ENCODE results near the gene SHISAL1. TPM values are rescaled to one million over a fixed set of nuclear protein-coding genes. Genes with fewer than 3 reads are reported as not detected.

The SHISAL1 gene
- total and polyA plus RNA-seq, 10 of the 15 experiments (the other 5 are each of a cell fraction or from before 2014, with no cell fraction given), result not detected

DNA sequence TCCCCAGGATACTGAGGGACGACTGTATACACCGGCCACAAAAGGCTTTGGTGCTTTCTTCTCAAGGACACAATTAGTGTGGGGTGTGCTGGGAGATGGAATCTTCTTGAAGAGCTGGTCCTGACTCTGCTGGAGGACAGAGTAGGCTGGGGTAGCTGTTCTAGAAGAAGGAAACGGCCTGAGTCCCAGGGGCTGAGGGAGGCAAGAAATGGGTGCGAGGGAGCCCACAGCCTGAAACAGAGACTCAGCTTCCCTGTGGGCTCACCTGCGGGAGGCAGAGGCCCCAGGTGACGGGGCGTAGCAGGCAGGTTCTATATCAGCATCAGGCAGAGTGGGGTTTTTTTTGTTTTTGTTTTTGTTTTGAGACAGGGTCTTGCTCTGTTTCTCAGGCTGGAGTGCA lies 95.4 kb downstream of the SHISAL1 start:
- FAIRE-seq, result no peak
- intact Hi-C loops (cut with micrococcal nuclease; ENCODE audit: unreplicated experiment), result no loop called here

DNA sequence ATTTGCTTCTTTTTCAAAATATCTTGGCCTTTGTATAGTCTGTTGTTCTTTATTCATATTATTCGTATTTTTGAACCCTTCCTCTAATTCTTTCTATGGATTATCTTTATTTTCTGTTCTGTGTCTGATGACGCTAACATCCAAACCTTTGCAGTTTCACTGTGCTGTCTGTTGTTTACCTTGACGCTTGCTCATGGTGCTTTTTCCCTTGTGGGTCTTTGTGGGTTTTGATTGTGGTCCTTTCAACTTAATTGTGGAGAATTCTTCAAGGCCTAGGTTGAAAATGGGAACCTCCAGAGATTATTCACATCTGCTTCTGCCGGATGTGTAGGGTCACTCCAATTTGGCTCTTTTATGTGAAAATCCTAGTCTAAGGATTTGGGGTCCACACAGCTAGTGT lies 97.5 kb downstream of the SHISAL1 start:
- ChIA-PET POLR2A (no interaction called here), RAD21 (ENCODE audit: unreplicated experiment) (no interaction called here), CTCF (no interaction called here), SMC1A (ENCODE audit: uncharacterized antibody, unreplicated experiment) (no interaction called here)
- BruUV-seq (replicated peaks), result no TSS peak
- Histone ChIP-seq H3K9ac (ENCODE audit: control insufficient read depth, insufficient read depth, low read length) (no peak overlapping the region), H3K27me3 (replicated peaks in 1 of 2; ENCODE audit: control insufficient read depth in 2 of 2, insufficient read depth in 2 of 2, low read length in 1 of 2) (no peaks in the 10 kb centered on the region; a peak in 1 of 4 replicates), H3K4me1 (ENCODE audit: control insufficient read depth, insufficient read depth, low read length) (no peaks in the 10 kb centered on the region), H3K9me3 (replicated peaks; ENCODE audit: control insufficient read depth, insufficient read depth, low read length) (no peaks in the 10 kb centered on the region), H3K4me3 (no peak overlapping the region), H3K27ac (ENCODE audit: control insufficient read depth, insufficient read depth) (no peak overlapping the region), H3K4me2 (ENCODE audit: control insufficient read depth, insufficient read depth) (no peak overlapping the region), H4K20me1 (ENCODE audit: control insufficient read depth, insufficient read depth) (no peaks in the 10 kb centered on the region), H2AFZ (ENCODE audit: control insufficient read depth, low read depth, low read length) (no peak overlapping the region), H3K79me2 (ENCODE audit: control insufficient read depth, insufficient read depth, low read length) (no peaks in the 10 kb centered on the region), H3K36me3 (ENCODE audit: control insufficient read depth in 2 of 2, insufficient read depth in 2 of 2, low read length in 1 of 2) (no peaks in the 10 kb centered on the region)
- ATAC-seq (no peak), DNase-seq (ENCODE audit: low read depth, low spot score) (no peak), FAIRE-seq (no peak)
- intact Hi-C loops (cut with micrococcal nuclease; ENCODE audit: unreplicated experiment) (no loop called here), in situ Hi-C loops (cut with MboI) (no loop called here)
- WGBS (ENCODE audit: insufficient coverage, insufficient replicate concordance, low lambda C conversion rate, missing lambda C conversion rate), result 47% methylated on average over 4 of the region's 4 CpGs
- no peak for TF ChIP-seq NR2F1 (conservative IDR thresholded peaks at IDR 0.05)
- TF ChIP-seq, protein P1, sequence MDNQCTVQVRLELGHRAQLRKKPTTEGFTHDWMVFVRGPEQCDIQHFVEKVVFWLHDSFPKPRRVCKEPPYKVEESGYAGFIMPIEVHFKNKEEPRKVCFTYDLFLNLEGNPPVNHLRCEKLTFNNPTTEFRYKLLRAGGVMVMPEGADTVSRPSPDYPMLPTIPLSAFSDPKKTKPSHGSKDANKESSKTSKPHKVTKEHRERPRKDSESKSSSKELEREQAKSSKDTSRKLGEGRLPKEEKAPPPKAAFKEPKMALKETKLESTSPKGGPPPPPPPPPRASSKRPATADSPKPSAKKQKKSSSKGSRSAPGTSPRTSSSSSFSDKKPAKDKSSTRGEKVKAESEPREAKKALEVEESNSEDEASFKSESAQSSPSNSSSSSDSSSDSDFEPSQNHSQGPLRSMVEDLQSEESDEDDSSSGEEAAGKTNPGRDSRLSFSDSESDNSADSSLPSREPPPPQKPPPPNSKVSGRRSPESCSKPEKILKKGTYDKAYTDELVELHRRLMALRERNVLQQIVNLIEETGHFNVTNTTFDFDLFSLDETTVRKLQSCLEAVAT (IDR thresholded peaks at IDR 0.05), result no peak
- no peak for TF ChIP-seq ZNF622 (IDR thresholded peaks at IDR 0.05)
- TF ChIP-seq BHLHE40 (IDR thresholded peaks at IDR 0.05; ENCODE audit: borderline replicate concordance in 1 of 2, low read depth in 2 of 2, low read length in 1 of 2), result no peak
- no peak for TF ChIP-seq EP300 (IDR thresholded peaks at IDR 0.05; ENCODE audit: borderline replicate concordance in 1 of 2, control insufficient read depth in 1 of 2, low read depth in 2 of 2, low read length in 2 of 2)
- no peak for TF ChIP-seq MTA3 (IDR thresholded peaks at IDR 0.05; ENCODE audit: borderline replicate concordance, low read length)
- TF ChIP-seq, protein P2, sequence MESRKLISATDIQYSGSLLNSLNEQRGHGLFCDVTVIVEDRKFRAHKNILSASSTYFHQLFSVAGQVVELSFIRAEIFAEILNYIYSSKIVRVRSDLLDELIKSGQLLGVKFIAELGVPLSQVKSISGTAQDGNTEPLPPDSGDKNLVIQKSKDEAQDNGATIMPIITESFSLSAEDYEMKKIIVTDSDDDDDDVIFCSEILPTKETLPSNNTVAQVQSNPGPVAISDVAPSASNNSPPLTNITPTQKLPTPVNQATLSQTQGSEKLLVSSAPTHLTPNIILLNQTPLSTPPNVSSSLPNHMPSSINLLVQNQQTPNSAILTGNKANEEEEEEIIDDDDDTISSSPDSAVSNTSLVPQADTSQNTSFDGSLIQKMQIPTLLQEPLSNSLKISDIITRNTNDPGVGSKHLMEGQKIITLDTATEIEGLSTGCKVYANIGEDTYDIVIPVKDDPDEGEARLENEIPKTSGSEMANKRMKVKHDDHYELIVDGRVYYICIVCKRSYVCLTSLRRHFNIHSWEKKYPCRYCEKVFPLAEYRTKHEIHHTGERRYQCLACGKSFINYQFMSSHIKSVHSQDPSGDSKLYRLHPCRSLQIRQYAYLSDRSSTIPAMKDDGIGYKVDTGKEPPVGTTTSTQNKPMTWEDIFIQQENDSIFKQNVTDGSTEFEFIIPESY (IDR thresholded peaks at IDR 0.05), result no peak
- TF ChIP-seq NFIC (IDR thresholded peaks at IDR 0.05; ENCODE audit: low read depth, low read length), result no peak

More for the DNA sequence above, 95.4 kb downstream of the SHISAL1 start:
- ChIA-PET CTCF (no interaction called here), SMC1A (ENCODE audit: uncharacterized antibody, unreplicated experiment) (no interaction called here), RAD21 (ENCODE audit: unreplicated experiment) (no interaction called here), POLR2A (no interaction called here)
- no peaks in the 10 kb centered on the region; a peak in 1 of 4 replicates for H3K27me3 ChIP-seq (replicated peaks in 1 of 2; ENCODE audit: control insufficient read depth in 2 of 2, insufficient read depth in 2 of 2, low read length in 1 of 2)
- H2AFZ ChIP-seq (ENCODE audit: control insufficient read depth, low read depth, low read length), result no peak overlapping the region
- no peak for DNase-seq (ENCODE audit: low read depth, low spot score)
- no peaks in the 10 kb centered on the region for H4K20me1 ChIP-seq (ENCODE audit: control insufficient read depth, insufficient read depth)
- in situ Hi-C loops (cut with MboI), result no loop called here
- BruUV-seq (replicated peaks), result no TSS peak
- H3K4me2 ChIP-seq (ENCODE audit: control insufficient read depth, insufficient read depth), result no peak overlapping the region
- ATAC-seq, result no peak
- no peak overlapping the region for H3K4me3 ChIP-seq
- WGBS (ENCODE audit: insufficient coverage, insufficient replicate concordance, low lambda C conversion rate, missing lambda C conversion rate), result 35% methylated on average over 7 of the region's 7 CpGs
- H3K27ac ChIP-seq (ENCODE audit: control insufficient read depth, insufficient read depth), result no peak overlapping the region
- H3K9me3 ChIP-seq (replicated peaks; ENCODE audit: control insufficient read depth, insufficient read depth, low read length), result no peaks in the 10 kb centered on the region
- TF ChIP-seq SUZ12 (IDR thresholded peaks at IDR 0.05; ENCODE audit: unreplicated experiment), result no peak
- TF ChIP-seq, protein P3, sequence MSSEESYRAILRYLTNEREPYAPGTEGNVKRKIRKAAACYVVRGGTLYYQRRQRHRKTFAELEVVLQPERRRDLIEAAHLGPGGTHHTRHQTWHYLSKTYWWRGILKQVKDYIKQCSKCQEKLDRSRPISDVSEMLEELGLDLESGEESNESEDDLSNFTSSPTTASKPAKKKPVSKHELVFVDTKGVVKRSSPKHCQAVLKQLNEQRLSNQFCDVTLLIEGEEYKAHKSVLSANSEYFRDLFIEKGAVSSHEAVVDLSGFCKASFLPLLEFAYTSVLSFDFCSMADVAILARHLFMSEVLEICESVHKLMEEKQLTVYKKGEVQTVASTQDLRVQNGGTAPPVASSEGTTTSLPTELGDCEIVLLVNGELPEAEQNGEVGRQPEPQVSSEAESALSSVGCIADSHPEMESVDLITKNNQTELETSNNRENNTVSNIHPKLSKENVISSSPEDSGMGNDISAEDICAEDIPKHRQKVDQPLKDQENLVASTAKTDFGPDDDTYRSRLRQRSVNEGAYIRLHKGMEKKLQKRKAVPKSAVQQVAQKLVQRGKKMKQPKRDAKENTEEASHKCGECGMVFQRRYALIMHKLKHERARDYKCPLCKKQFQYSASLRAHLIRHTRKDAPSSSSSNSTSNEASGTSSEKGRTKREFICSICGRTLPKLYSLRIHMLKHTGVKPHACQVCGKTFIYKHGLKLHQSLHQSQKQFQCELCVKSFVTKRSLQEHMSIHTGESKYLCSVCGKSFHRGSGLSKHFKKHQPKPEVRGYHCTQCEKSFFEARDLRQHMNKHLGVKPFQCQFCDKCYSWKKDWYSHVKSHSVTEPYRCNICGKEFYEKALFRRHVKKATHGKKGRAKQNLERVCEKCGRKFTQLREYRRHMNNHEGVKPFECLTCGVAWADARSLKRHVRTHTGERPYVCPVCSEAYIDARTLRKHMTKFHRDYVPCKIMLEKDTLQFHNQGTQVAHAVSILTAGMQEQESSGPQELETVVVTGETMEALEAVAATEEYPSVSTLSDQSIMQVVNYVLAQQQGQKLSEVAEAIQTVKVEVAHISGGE (CRISPR knock-in tag; IDR thresholded peaks at IDR 0.05), result no peak
- no peaks in the 10 kb centered on the region for H3K79me2 ChIP-seq (ENCODE audit: control insufficient read depth, insufficient read depth, low read length)
- H3K9ac ChIP-seq (ENCODE audit: control insufficient read depth, insufficient read depth, low read length), result no peak overlapping the region
- no peaks in the 10 kb centered on the region for H3K36me3 ChIP-seq (ENCODE audit: control insufficient read depth in 2 of 2, insufficient read depth in 2 of 2, low read length in 1 of 2)
- no peaks in the 10 kb centered on the region for H3K4me1 ChIP-seq (ENCODE audit: control insufficient read depth, insufficient read depth, low read length)

Measured in GM12878 (cell line).